Jurkat, Clone E6-1 (cell line): ENCODE results near the gene DDX10.
"Not testable (repeated sequence)": the region's sequence is repeated elsewhere in the genome, so short reads cannot be mapped to it uniquely, and the experiment has no call there.

ENCODE experiments used
- DNase-seq: peaks from one replicate; pipeline ENCODE4 v3.0.0-alpha.2; 2011; ENCODE audit warnings: low read depth, low spot score
- H3K4me3 ChIP-seq: 2 replicates; pipeline ENCODE4 v1.5.1; 2011; ENCODE audit warnings: mild to moderate bottlenecking, low read length, control low read depth, moderate library complexity

Gene DDX10

DNA sequence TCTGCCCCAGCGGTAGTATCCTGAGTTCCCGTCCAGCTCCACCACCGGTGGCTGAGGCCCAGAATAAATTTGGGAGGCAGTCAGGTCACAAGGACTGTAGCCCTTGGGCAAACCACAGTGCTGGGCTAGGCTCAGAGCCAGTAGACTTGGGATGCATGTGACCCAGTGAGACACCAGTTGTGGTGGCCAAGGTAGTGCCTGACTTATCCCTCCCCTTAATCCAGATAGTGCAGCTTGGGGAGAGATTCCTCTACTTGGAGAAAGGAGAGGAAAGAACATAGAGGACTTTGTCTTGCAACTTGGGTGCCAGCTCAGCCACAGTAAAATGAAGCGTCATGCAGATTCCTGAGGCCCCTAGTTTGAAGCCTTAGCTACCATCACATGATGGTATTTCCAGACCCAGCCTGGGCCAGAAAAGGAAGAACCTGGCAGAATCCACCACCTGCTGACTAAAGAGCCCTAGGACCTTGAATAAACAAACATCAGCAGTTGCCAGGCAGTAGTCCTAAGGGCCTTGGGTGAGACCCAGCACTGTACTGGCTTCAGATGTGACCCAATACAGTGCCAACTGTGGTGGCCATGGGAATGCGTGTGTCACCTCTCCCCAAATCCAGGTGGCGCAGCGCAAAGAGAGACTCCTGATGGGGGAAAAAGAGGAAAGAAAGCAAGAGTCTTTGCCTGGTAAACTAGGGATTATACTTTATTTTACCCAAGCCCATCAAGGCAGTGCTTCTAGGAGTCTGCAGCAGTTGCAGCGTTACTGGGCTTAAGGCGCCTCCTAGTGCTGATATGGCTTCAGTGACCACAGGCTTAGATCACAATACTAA is 17.0 kb upstream of the DDX10 start:
- DNase-seq = peak; percentile 61
- H3K4me3 ChIP-seq = no peak overlapping the region

DNA sequence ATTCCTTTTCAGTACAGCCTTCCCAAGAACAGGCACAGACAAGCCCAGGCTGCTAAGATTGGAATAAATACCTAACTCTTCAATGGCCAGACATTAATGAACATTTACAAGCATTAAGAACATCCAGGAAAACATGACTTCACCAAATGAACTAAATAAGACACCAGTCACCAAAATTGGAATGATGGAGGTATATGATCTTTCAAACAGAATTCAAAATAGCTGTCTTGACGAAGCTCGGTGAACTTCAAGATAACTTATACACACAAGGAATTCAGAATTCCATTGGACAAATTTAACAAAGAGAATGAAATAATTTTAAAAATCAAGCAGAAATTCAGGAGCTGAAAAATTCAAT is 16.4 kb upstream of the DDX10 start:
- H3K4me3 ChIP-seq = no peak overlapping the region
- DNase-seq = no peak

DNA sequence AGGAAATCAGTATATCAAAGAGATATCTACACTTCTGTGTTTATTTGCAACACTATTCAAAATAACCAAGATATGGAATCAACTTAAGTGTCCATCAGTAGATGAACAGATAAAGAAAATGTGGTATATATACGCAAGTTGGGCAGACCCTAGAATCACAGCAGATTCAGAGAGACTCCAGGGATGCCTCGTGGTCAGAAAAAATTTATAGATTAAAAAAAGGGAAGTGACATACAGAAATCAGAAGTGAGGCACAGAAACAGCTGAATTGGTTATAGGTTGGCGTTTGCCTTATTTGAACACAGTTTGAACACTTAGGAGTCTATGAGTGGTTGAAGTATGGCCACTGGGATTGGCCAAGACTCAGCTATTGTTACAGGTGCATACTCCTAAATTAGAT is 10.8 kb upstream of the DDX10 start:
- not testable (repeated sequence) for H3K4me3 ChIP-seq, DNase-seq

DNA sequence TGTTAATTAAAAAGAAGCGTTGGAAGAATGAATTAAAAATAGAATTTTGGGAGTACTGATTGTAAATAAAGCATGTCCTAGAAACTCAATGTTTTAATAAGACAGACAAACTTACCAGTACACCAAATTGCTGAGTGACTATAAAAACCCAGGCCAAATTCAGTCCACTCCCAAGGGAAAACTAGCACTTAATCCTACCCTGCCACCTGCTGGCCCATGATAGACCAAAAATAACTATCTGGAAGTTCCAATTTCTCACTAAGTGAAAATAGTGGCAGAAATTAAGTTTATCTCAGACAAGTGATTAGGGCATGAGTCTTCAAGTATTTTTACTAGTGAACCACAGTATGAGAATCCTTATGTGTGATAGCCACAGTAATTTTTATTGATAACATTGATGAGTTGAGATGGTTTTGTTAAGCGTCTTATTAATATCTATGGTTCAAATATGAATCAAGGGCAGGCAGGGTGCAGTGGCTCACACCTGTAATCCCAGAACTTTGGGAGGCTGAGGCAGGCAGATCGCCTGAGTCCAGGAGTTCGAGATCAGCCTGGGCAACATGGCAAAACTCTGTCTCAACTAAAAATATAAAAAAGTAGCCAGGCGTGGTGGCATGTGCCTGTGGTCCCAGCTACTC is 9.8 kb upstream of the DDX10 start:
- H3K4me3 ChIP-seq = no peak overlapping the region
- peak; percentile 14 for DNase-seq

DNA sequence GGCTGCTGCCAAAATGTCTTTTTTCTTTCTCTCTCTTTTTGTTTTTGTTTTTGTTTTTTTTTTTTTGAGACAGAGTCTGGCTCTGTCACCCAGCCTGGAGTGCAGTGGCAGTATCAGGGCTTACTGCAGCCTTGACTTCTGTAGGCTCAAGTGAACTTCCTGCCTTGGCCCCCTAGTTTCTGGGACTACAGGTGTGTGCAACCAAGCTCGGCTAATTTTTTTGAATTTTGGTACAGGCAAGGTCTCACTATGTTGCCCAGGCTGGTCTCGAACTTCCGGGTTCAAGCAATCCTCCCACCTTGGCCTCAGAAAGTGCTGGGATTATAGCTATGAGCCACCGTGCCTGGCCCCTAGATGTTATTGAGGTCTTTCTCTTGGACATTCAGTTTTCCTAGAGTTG is 2.2 kb upstream of the DDX10 start:
- DNase-seq = no peak
- no peak overlapping the region for H3K4me3 ChIP-seq

DNA sequence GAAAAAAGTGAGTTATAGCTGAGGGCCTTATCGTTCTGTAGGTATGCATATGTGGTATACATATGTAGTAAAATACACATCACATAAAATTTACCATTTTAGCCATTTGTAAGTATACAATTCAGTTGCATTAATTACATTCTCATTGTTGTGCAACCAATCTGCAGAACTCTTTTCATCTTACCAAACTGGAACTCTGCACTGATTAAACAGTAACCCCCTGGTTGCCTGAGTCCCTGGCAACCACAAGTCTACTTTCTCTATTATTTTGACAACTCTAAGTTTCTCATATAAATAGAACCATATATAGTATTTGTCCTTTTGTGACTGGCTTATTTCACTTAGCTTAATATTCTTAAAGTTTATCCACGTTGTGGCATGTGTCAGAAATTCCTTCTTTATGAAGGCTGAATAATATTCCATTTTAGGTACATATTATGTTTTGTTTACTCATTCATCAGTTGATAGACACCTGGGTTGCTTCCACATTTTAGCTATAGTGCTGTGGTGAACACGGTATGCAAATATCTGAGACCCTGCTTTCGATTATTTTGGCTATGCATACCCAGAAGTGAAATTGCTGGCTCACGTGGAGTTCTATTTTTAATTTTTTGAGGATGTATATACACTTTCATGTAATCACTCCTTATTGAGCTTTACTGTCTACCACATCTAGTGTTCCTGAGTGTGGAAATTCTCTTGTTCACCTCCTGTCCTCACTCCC is 1.6 kb upstream of the DDX10 start:
- no peak for DNase-seq
- no peak overlapping the region for H3K4me3 ChIP-seq

DNA sequence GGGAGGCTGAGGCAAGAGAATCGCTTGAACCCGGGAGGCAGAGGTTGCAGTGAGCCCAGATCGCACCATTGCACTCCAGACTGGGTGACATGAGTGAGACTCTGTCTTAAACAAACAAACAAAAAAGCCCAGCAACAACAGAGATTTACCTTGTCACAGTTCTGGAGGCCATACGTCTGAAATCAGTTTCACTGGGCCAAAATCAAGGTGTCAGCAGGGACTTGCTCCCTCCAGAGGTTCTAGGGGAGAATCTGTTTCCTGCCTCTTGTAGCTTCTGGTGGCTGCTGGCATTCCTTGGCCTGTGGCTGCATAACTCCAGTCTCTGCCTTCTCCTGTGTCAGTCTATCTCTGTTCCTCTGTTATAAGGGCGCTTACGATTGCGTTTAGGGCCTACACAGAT is 1.5 kb downstream of the DDX10 start:
- H3K4me3 ChIP-seq = no peak overlapping the region
- DNase-seq = no peak

DNA sequence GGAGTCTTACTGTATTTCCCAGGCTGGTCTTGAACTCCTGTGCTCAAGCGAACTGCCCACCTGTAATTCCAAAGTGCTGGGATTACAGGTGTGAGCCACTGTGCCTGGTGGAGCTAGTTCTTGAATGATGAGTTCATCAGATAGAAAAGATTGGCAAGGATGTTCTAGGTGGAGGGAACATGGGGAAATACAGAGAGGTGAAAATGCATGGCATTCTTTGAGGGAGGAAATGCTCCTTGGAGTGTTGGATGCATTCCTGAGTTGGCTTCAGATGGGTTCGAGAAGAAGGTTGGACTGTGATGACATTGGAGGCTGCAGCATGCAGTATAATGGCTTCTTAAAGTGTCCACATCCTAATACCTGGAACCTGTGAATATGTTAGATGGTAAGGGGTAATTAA is 4.4 kb downstream of the DDX10 start:
- H3K4me3 ChIP-seq = no peak overlapping the region
- no peak for DNase-seq

DNA sequence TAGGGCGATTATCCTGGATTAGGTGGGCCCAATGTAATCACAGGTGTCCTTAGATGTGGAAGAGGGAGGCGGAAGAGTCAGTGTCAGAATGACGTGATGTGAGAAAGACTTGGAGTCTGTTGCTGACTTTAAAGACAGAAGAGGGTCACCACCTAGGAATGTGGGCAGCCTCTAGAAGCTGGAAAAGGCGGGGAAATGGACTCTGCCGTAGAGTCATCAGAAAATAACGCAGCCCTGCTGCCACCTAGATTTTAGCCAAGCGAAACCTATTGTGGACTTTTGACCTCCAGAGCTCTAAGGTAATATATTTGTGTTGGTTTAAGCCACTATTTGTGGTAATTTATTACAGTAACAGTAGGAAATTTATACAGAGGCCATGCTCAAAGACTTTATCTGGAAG is 4.8 kb downstream of the DDX10 start:
- no peak overlapping the region for H3K4me3 ChIP-seq
- no peak for DNase-seq

DNA sequence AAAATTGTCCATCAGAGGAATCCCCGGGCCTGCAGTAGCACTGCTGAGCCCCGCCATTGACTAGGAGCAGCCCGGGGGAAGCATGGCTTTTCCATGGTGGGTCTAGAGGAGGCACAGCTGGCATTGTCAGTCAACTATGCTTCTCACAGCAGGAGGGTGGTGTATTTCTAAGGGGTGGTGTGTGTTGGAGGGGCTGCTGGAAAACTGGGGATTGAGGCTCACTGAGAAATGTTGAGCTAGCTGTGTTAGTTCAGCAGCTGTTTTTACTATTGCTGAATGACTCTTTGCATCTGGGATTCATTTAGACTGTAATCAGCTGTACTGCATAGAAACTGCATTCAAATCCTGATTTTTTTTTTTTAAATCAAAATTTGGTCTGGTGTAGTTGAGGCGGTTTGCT is 5.6 kb downstream of the DDX10 start:
- no peak for DNase-seq
- H3K4me3 ChIP-seq = no peak overlapping the region

DNA sequence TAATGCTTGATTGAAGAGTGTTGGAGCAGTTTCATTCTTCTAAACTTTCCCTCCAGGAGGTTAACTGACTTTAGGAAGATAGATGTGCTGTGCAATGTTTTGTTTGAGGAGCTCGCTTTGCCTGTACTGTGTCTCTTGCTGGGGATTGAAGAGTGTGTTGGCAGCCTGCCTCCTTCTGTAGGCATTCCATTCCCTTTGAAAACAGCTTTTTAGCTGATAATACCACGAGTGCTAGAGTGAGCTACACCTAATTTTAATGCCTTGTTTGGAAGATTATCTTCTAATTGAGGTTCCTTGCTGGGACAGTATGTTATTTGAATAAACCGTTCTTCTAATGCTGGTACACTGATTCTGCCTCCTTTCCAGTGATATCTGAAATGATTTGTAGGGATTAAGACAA is 7.2 kb downstream of the DDX10 start:
- H3K4me3 ChIP-seq = no peak overlapping the region
- DNase-seq = no peak

DNA sequence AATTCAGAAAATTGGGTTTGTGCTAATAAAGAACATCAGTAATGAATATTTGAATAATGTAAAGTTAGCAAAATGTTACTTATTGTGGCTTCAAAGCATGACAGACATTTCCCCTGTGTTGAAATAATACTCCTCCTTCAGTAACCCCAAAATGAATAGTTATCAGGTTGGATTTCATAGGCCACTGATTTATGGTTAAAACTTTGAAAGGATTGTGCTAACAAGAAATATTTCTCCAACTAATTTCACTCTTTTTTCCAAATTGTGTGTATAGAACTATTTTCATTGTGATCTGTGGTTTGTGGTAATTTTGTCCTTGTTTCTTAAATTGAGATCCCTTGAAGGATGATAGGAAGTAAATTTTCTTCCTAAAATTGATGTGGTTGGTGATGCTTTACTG is 7.9 kb downstream of the DDX10 start:
- no peak overlapping the region for H3K4me3 ChIP-seq
- no peak for DNase-seq

DNA sequence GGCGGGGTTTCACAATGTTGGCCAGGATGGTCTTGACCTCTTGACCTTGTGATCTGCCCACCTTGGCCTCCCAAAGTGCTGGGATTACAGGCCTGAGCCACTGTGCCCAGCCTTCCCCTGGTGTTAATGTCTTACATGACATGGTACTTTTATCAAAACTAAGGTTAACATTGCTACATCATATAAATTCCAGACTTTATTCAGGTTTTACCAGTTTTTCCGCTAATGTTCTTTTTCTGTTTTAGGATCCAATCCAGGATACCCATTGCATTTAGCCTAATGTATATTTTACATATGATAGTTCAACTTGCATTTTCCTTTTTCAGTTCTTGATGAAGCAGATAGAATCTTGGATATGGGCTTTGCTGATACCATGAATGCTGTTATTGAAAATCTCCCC is 14.2 kb downstream of the DDX10 start:
- DNase-seq = no peak
- no peak overlapping the region for H3K4me3 ChIP-seq

DNA sequence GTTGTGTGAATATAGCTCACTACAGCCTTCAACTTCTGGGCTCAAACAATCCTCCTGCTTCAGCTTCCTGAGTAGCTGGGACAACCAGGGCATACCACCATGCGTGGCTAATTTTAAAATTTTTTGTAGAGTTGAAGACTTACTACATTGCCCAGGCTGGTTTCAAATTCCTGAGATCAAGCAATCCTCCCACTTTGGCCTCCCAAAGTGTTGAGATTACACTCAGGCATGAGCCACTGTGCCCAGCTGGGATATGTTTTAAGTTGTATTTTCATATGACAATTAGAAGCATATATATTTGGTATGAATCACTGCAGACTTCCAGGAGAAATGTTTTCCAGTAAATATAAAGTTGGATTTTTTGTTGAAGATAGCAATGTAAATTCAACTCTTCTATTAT is 15.4 kb downstream of the DDX10 start:
- no peak for DNase-seq
- H3K4me3 ChIP-seq = no peak overlapping the region

DNA sequence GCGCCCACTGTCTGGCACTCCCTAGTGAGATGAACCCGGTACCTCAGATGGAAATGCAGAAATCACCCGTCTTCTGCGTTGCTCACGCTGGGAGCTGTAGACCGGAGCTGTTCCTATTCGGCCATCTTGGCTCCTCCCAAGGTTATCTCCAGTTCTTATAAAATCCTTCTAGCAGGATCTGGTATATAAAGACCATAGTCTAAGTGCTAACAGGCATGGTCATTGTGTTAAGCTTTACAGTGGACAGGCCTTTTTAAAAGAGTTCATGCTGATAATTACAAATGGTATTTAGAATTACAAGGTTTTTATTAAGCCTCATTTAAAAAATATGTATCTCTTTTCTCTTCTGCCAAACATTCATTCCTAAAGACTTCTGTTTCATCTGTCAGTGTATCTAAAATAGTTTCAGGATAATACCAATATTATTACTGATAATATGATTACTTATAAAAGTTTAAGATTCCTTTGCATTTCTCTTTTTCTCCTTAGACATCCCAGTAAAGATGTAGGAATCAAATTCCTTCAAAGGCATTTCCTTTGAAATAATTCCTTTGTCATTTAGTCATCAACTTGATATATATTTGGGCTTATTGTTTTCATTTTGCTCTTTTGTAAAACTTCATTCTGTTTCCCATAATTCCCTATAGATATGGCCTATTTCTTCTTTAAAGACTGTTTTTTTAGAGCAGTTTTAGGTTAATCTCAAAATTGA is 20.7 kb downstream of the DDX10 start:
- H3K4me3 ChIP-seq = no peak overlapping the region
- no peak for DNase-seq

DNA sequence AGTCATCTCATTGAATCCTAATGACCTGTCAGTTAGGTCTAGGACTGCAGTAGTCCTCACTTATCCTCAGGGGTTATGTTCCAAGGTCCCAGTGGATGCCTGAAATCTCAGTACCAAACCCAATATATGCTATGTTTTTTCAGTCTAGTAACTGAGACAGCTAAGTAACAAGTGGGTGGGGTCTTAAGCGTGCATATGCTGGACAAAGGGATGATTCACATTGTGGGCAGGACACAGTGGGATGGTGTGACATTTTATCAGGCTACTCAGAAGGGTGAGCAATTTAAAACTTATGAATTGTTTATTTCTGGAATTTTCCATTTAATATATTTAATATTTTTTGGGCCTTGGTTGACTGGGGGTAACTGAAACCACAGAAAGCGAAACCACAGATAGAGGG is 29.0 kb downstream of the DDX10 start:
- H3K4me3 ChIP-seq = no peak overlapping the region
- DNase-seq = no peak

DNA sequence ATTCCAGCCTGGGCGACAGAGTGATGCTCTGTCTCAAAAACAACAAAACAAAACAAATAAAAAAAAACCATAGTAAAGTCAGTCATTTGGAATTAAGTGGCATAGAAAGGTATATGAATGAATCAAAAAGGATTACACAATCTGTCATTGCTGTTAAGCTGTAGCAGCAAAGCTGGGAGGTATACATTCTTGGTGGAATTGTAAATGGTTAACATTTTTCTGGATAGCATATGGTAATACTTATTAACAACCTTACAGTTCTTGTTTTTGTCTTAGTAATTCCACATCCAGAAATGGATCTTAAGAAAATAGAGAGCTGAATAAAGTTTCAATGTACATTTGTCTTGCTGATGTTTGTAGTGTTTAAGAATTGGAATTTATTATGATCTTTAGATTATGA is 30.0 kb downstream of the DDX10 start:
- DNase-seq = no peak
- H3K4me3 ChIP-seq = no peak overlapping the region

DNA sequence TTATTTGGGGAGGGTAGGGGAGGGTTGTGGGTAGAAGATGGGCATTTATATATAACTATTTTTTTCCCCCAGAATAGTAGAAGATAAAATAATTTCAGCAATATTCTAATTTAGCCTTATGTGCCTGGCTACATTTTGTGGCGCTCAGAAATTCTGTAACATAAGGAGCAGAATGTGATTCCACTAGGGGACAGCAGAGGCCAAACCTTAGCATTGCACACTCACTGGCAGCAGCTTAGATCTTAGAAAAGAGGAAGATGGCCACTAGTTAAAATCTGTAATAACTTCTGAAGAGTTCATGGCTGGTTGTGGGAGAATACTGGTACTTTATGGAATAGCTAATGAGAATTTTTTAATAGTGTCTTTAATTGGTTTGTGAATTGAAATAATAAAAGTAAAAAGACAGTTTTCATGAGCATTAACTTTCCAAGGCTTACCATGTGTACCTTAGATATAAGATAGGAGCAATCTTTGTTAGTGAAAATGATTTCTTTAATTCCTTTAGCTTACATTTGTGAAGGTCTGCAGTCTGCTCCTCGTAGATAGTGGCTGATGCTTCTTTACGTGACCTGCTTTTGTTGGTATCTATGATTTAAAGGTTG is 33.1 kb downstream of the DDX10 start:
- no peak overlapping the region for H3K4me3 ChIP-seq
- DNase-seq = peak; percentile 60

DNA sequence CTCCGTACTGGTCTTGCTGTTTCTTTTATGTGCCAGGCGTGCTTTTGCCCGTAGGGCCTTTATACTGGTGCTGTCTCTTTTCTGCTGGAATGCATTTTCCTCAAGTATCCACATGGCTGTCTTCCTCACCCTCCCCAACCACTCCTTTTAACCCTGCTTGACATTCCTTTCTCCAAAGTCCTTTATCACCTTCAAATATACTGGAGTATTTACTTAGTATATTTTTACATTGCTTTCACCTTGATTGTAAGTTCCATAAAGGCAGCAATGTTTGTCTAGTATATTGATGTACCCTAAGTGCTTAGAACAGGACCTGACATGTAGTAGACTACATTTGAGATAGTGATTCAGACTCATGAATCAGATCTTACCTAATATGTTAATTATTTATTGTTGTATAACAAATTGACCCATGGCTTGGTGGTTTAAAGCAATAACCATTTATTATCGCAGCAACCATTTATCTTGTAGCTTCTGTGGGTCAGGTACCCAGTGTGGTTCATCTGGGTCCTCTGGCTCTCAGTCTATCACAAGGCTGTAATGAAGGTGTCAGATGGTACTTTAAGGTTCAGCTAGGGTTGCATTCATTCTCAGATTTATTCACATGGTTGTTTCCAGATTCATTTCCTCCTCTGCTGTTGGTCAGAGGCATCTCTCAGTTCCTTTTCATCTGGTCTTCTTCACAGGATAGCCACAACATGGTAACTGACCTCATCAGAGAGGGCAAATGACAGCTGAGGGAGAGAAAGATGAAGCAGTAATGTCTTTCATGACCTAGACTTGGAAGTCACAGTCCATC is 34.2 kb downstream of the DDX10 start:
- DNase-seq = no peak
- H3K4me3 ChIP-seq = no peak overlapping the region
